ENCODE results near the gene RNF115.
"Not testable (repeated sequence)": the region's sequence is repeated elsewhere in the genome, so short reads cannot be mapped to it uniquely, and the experiment has no call there.

DNA sequence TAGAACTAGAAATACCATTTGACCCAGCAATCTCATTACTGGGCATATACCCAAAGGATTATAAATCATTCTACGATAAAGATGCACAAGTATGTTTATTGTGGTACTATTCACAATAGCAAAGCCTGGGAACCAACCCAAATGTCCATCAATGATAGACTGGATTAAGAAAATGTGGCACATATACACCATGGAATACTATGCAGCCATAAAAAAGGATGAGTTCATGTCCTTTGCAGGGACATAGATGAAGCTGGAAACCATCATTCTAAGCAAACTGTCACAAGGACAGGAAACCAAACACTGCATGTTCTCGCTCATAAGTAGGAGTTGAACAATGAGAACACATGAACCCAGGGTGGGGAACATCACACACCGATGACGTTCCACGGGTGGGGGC, 97.7 kb downstream of the RNF115 start:
- TF ChIP-seq, protein P1, sequence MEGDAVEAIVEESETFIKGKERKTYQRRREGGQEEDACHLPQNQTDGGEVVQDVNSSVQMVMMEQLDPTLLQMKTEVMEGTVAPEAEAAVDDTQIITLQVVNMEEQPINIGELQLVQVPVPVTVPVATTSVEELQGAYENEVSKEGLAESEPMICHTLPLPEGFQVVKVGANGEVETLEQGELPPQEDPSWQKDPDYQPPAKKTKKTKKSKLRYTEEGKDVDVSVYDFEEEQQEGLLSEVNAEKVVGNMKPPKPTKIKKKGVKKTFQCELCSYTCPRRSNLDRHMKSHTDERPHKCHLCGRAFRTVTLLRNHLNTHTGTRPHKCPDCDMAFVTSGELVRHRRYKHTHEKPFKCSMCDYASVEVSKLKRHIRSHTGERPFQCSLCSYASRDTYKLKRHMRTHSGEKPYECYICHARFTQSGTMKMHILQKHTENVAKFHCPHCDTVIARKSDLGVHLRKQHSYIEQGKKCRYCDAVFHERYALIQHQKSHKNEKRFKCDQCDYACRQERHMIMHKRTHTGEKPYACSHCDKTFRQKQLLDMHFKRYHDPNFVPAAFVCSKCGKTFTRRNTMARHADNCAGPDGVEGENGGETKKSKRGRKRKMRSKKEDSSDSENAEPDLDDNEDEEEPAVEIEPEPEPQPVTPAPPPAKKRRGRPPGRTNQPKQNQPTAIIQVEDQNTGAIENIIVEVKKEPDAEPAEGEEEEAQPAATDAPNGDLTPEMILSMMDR (IDR thresholded peaks at IDR 0.05), result not testable (repeated sequence)
- TF ChIP-seq EZH2 (IDR thresholded peaks at IDR 0.05; ENCODE audit: borderline replicate concordance, insufficient read depth, low read depth, low read length, poor library complexity, severe bottlenecking), result not testable (repeated sequence)
